Activated CD4-positive, alpha-beta T cell treated with anti-CD3 and anti-CD28 coated beads, Interleukin-2, amount 50 U/mL, for 1 hour (primary cell): ENCODE measurements around the gene IRS2.
A peak's percentile ranks its signal among the peaks of the same experiment; 100 is the strongest.

Experiments
- DNase-seq: peaks from one replicate; pipeline ENCODE4 v3.0.0-alpha.2; 2020

IRS2 gene

GRCh38 chr13:109802936-109803335 is 16.6 kb upstream of the IRS2 start:
- no peak for DNase-seq

- DNase-seq: no peak
Observed at GRCh38 chr13:109795011-109795410, 8.6 kb upstream of the IRS2 start.

- no peak for DNase-seq
Observed at GRCh38 chr13:109794095-109794494, 7.7 kb upstream of the IRS2 start.

GRCh38 chr13:109792416-109793059 is 6.2 kb upstream of the IRS2 start:
- DNase-seq: no peak

- peak; percentile 35 for DNase-seq
Observed at GRCh38 chr13:109790942-109791605, 4.7 kb upstream of the IRS2 start.

- no peak for DNase-seq
Observed at GRCh38 chr13:109790086-109790485, 3.7 kb upstream of the IRS2 start.

- DNase-seq: no peak
Observed at GRCh38 chr13:109789262-109789661, 2.9 kb upstream of the IRS2 start.

GRCh38 chr13:109788372-109789111 is 2.2 kb upstream of the IRS2 start:
- DNase-seq: no peak

- DNase-seq: peak; percentile 11
Observed at GRCh38 chr13:109787135-109787954, 962 bp upstream of the IRS2 start.

GRCh38 chr13:109785892-109786450 is 412 bp downstream of the IRS2 start:
- DNase-seq: no peak

- peak; percentile 52 for DNase-seq
Observed at GRCh38 chr13:109785141-109785891, 1.1 kb downstream of the IRS2 start.

- peak; percentile 63 for DNase-seq
Observed at GRCh38 chr13:109784590-109785140, 1.7 kb downstream of the IRS2 start.

GRCh38 chr13:109783815-109784589 is 2.4 kb downstream of the IRS2 start:
- peak; percentile 6 for DNase-seq

GRCh38 chr13:109783447-109783814 is 3.0 kb downstream of the IRS2 start:
- DNase-seq: no peak

GRCh38 chr13:109782823-109783431 is 3.5 kb downstream of the IRS2 start:
- DNase-seq: no peak

GRCh38 chr13:109782066-109782822 is 4.1 kb downstream of the IRS2 start:
- no peak for DNase-seq

- no peak for DNase-seq
Observed at GRCh38 chr13:109781384-109782065, 4.9 kb downstream of the IRS2 start.

- DNase-seq: no peak
Observed at GRCh38 chr13:109780845-109781383, 5.5 kb downstream of the IRS2 start.
